Superior temporal gyrus (tissue), 1 donor: ENCODE measurements around the gene JOSD1.
A peak's percentile ranks its signal among the peaks of the same experiment; 100 is the strongest.
"Not testable (repeated sequence)": the region's sequence is repeated elsewhere in the genome, so short reads cannot be mapped to it uniquely, and the experiment has no call there.

Experiments used
- DNase-seq: peaks from one replicate; pipeline ENCODE4 v3.0.0-alpha.2; 2016; ENCODE audit errors: extremely low spot score

The JOSD1 gene

GRCh38 chr22:38685761-38686160 lies 15.0 kb downstream of the JOSD1 start:
- no peak for DNase-seq

- no peak for DNase-seq
These were observed 15.8 kb downstream of the JOSD1 start for GRCh38 chr22:38684895-38685294.

GRCh38 chr22:38681582-38682335 lies 19.0 kb downstream of the JOSD1 start, which contains the start of gene TOMM22:
Gene TOMM22 (plus strand): TSS chr22:38681957. CDS start chr22:38681979, 22 bp downstream.
- peak; percentile 94 for DNase-seq

GRCh38 chr22:38675833-38676232 lies 24.9 kb downstream of the JOSD1 start:
- DNase-seq, result no peak

DNA sequence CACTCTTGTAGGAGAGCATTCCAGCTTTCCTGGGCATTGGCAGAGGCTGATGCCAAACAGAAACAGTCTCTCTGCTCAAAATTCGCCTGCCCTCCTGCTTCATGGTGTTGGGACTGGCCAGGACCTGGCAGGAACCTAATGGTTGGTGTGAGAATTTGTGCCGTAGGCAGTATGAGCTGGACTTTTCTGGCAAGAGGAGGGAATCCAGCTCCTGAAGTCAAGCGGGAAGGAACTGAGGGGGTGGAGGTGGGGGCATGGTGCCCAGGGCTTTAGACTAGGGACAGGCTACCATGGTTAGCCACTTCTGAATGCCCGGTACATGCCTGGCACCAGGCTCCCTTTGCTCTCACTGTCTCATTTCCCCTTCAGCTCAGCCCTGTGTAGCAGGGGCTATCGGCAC lies 25.9 kb downstream of the JOSD1 start:
- DNase-seq, result no peak

DNA sequence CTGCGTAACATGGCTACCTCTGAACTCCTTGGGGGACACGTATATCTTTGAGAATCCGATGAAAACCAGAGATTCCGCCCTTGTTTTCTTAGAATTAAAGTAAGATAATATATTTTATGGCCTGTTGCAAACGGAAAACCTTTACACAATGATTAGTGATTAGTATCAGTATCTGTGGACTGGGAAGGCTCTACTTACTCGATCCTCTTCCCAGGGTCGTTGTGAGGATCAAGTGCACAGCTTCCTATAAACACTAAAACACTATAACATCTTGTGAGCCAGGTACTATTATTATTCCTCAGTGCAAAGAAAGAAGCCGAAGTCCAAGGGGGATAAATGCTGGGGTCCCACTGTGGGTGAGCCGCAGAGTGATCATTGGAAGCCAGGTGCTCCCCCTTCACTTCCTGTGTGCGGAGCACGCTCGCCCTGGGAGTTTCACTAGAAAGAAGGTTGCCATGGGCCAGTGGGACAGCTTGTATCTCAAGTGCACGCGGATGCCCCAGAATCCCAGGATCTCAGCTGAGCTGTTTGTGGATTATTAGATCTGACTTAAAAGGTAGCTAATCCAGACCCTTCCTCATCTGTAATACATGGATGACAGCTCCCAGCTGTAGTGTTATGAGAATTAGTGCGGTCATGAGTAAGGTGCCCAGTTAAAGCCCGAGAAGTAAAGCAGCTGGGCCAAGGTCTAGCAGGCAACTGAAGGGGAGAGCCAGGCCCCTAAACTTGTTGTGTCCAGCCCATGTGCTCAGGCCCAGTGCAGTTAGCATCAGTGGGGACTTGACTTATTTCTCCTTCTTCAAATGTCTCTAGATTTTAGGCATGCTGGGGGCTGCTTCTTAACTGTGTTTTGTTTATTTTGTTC lies 43.5 kb downstream of the JOSD1 start:
- DNase-seq, result peak; percentile 50

DNA sequence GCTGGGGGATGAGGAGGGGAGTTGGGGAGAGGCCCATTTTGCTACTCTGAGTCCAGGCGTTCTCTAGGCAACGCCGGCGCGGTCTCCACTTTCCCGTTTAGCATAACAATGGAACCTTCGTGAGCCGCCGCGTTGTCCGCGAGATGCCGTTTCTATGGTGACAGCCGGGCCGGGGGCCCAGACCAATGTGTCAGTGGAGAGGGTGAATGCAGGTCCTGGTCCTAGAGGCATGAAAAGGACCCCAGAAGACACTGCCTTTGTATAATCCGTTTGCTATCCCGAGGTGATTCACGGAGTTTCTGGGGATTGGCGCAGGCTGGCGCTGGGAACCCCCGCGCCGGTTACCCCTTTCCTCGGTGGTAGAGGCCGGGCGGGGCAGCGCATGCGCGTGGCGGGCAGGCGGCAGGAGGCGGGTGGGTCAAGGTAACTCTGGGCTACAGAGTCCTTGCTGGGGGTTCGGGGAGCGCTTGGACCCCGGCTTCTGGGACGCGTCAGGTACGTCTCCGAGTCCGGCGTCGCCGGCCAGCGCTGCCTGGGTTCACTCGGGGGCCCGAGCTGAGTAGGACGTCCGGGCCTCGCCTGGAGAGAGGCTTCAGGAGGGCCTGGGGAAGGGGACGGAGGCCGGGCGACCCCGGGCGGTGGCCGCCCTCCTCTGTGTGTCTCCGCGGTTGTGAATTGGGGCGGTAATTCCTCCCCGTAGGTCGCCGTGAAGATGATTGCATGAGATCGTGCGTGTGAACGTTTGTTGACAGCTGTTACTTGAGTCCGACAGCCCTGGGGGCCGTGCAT lies 44.3 kb downstream of the JOSD1 start, which contains the start of the genes CBY1 and FAM227A:
CBY1 (plus strand) TSS at position 383 of the 789 bp plus-strand sequence. CDS start 11,417 bp downstream, outside the sequence.
FAM227A (minus strand) TSS at position 137 of the 789 bp plus-strand sequence. CDS start 6,224 bp downstream, outside the sequence.
- peak; percentile 94 for DNase-seq

DNA sequence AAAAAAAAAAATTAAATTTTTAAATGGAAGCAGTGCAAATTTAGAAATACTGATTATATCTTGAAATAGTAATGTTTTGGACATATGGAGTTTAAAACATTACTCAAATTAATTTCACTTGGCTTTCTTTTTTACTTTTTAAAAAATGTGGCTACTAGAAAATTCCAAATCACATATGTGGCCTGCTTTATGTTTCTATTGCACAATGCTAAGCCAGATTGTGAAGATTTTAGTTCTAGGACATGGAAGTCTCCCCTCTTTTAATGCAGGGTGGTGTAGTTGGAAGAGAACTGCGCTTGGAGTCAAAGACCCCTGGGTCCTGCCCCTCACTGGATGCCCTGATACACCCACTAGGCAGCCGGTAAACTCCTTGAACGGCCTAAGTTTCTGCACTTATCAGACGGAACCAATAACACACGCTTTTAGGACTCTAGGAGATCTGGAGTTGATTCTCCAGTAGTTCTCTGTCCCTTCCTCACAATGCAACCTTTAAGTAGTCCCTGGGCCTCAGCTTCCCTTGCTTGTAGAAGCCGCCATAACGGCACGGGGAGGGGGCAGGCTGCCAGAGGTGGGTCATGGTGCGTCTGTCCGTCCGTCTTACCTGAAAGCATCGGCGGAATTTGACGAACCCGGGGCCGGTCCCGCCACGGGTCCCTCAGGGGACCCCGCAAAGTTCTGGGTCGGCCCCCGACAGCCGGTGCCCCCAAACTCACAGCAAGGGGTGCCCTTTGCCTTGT lies 45.1 kb downstream of the JOSD1 start:
- peak; percentile 22 for DNase-seq

GRCh38 chr22:38653741-38654140 lies 47.0 kb downstream of the JOSD1 start:
- no peak for DNase-seq

- no peak for DNase-seq
These were observed 47.9 kb downstream of the JOSD1 start for GRCh38 chr22:38652859-38653258.

- no peak for DNase-seq
These were observed 50.8 kb downstream of the JOSD1 start for GRCh38 chr22:38649841-38650522.

DNA sequence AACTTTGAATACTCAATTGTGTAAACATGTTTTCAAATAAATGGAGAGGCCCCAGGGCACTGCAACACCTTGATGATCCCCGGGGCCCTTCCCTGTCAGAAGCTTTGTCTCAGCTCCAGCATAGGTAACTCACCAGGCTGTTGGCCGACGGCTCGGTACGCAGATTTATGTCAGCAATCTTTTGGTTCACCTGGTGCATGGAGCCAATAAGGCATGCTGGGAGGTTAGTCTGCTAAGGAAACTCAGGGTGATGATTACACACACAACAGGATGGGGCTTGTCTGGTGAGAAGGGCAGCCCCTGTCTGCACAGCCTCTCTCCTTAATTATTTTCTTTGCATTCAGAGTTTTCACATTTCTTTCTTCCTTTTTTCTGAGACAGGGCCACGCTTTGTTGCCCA lies 55.3 kb downstream of the JOSD1 start:
- DNase-seq, result no peak

- DNase-seq, result not testable (repeated sequence)
These were observed 56.5 kb downstream of the JOSD1 start for GRCh38 chr22:38644245-38644644.

DNA sequence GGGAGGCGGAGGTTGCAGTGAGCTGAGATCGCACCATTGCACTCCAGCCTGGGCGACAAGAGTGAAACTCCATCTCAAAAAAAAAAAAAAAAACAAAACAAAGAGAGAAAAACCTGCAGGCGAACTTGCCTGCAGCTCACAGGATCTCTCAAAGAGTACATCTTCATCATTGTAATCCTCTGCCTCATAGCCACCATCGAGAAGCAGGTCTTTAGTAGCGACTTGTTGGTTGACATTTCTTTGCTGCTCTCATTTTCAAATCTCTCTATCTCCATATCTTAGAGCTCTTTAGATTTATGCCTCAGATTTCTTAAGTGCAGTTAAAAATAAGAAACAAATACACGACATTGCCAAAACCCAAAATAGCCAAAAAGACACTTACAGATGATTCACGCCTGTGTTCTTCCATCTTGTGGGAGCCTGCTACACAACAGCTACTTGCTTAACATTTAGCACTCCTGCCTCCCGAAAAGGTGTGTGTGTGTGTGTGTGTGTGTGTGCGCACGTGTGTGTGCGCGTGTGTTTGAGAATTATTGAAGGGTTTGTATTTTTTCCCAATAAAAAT lies 59.2 kb downstream of the JOSD1 start:
- DNase-seq, result peak; percentile 34

- no peak for DNase-seq
These were observed 62.0 kb downstream of the JOSD1 start for GRCh38 chr22:38638728-38639127.

DNA sequence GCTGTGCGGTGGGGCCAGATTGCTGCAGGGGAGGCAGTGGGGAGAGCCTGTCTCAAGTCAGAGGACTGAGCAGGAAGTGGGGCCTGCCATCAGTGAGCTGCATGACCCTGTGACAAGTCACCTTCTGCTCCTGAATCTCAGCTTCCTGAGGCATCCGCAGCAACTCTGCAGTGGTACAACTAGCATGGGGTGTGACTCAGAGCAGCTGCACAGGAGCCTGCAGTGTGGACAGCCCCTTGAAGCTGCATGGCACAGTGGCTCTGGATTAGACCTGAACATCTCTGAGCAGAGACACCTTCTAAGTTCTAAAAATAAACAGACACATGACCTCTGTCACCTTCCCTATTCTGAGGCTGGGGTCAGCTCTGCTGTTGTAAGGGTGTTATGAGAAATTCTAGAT lies 62.5 kb downstream of the JOSD1 start:
- DNase-seq, result no peak
